GM13977 (cell line): Measurements from ENCODE around the gene B3GNT4.

Experiments
- DNase-seq: peaks from one replicate; pipeline ENCODE4 v3.0.0; 2012; ENCODE audit warnings: low spot score
- CTCF ChIP-seq: IDR thresholded peaks from 2 replicates; pipeline ENCODE4 v1.5.1; 2012; ENCODE audit warnings: mild to moderate bottlenecking, control low read depth; ENCODE audit not compliant: insufficient read depth; ENCODE audit errors: extremely low read depth, missing control alignments
- in situ Hi-C: fragments of 300-500 bp; cut with MboI; formaldehyde crosslinking; loops from one replicate; pipeline ENCODE4 v1.12.0; 2022; ENCODE audit warnings: low sequenced_read_pairs, low pct_unique_long_range_greater_than_20kb, mixed read lengths, inconsistent platforms; ENCODE audit not compliant: unreplicated experiment

B3GNT4 gene

DNA sequence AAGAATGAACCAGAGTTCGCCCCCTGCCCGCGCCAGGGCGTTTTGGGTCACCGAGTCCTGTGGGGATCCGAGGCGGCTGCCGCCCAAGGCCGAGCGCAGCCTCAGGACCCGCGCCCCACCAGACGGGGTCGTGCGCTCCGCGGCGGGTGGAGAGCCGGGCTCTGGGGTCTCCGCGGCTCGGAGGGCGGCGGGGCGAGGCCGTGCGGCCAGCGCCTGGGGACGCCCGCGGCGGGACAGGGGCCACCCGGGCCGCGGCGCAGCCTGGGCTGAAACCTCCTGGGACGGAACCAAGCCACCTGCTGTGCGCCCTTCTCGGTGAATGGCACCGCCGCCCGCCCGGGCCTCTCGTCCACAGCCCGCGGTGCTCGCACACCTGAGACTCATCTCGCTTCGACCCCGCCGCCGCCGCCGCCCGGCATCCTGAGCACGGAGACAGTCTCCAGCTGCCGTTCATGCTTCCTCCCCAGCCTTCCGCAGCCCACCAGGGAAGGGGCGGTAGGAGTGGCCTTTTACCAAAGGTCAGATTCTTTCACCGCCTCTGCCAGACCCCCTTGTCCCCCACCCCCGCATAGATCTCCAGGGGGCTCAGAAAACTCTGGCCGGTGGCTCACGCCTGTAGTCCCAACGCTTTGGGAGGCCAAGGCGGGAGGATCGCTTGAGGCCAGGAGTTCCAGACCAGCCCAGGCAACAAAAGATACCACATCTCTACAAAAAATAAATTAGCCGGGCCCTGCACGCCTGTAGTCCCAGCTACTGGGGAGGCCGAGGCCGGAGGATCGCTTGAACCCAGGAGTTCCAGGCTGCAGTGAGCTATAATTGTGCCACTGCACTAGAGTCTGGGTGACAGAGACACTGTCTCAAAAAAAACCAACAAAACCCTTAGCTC lies 901 bp downstream of the B3GNT4 start:
- DNase-seq, result no peak
- in situ Hi-C loops, result no loop called here
- TF ChIP-seq CTCF, result no peak

DNA sequence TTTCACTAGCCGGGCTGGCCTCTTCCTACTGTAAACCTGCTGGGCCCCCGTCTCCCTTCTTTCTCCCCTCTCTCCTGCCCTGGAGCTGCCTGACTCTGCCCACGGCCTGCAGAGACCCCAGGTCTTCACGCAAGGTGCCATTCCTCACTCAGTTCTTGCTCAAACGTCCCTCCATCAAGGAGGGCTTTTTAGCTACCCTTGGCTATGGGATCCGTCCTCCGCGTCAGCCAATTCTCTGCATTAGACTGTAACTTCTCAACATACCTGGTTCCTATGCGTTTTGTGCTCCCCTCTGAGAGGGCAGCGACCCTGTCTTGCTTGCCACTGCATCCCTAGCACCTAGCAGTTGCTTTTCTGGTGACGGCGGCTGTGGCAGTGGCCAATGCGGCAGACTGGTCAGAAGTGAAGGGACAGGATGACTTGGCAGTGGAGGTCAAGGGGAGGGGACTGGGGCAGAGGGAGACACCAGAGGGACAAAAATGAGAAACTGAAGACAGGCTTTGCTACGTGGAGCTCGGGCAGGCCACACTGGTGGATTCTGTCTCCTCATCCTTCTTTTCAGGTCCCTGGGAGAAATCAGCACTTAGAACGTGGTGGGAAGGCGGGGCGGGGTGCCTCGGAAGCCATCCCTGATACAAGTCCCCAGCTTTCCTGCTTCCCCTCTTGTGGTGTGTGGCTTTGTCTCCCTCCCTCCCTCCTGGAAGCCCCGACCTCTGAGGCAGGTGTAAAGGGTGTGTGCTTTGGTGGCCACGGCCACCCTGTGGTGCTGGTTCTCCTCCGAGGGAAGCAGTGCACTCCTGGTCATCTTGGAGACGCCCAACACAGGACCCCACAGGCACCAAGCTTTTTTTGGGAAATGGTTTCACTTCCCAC lies 1.8 kb downstream of the B3GNT4 start:
- in situ Hi-C loops, result no loop called here

GRCh38 chr12:122206111-122206881 lies 2.8 kb downstream of the B3GNT4 start:
- DNase-seq, result no peak
- no peak for TF ChIP-seq CTCF
- in situ Hi-C loops, result no loop called here

More for the DNA sequence above, 1.8 kb downstream of the B3GNT4 start:
- no peak for TF ChIP-seq CTCF
- DNase-seq, result no peak

GRCh38 chr12:122206976-122207375 lies 3.5 kb downstream of the B3GNT4 start:
- DNase-seq, result no peak
- TF ChIP-seq CTCF, result no peak
- in situ Hi-C loops, result no loop called here

GRCh38 chr12:122207391-122207790 lies 3.9 kb downstream of the B3GNT4 start:
- TF ChIP-seq CTCF, result no peak
- in situ Hi-C loops, result no loop called here

More at GRCh38 chr12:122207391-122207790, 3.9 kb downstream of the B3GNT4 start:
- DNase-seq, result no peak
